ENCODE data around the gene OCIAD2. TPM values are rescaled to one million over a fixed set of nuclear protein-coding genes. Genes with fewer than 3 reads are reported as not detected.

OCIAD2 gene
- total RNA-seq, 1 donor from 2014 or later: 18.9 TPM

GRCh38 chr4:48947731-48948130 lies 41.2 kb upstream of the OCIAD2 start:
- Histone ChIP-seq H3K27me3 (no peaks in the 10 kb centered on the region), H3K4me3 (no peak overlapping the region), H3K4me1 (peaks cover 10% of the 10 kb centered on the region), H3K36me3 (no peaks in the 10 kb centered on the region), H3K27ac (no peak overlapping the region), H3K9me3 (no peaks in the 10 kb centered on the region)
- intact Hi-C loops (cut with DNase I): no loop called here
- TF ChIP-seq CTCF (IDR thresholded peaks at IDR 0.05) (no peak), POLR2AphosphoS5 (IDR thresholded peaks at IDR 0.05; ENCODE audit: insufficient read depth in 1 of 2, low read depth in 1 of 2) (no peak), POLR2A (IDR thresholded peaks at IDR 0.05) (no peak)
- DNase-seq (ENCODE audit: extremely low spot score in 2 of 2): no peak

GRCh38 chr4:48945981-48946380 lies 39.4 kb upstream of the OCIAD2 start:
- DNase-seq (ENCODE audit: extremely low spot score in 2 of 2): no peak
- intact Hi-C loops (cut with DNase I): no loop called here
- Histone ChIP-seq H3K9me3 (no peaks in the 10 kb centered on the region), H3K4me1 (peaks cover 10% of the 10 kb centered on the region), H3K36me3 (no peaks in the 10 kb centered on the region), H3K27me3 (no peaks in the 10 kb centered on the region), H3K27ac (no peak overlapping the region), H3K4me3 (no peak overlapping the region)
- TF ChIP-seq POLR2A (IDR thresholded peaks at IDR 0.05) (no peak), CTCF (IDR thresholded peaks at IDR 0.05) (no peak), POLR2AphosphoS5 (IDR thresholded peaks at IDR 0.05; ENCODE audit: insufficient read depth in 1 of 2, low read depth in 1 of 2) (no peak)

GRCh38 chr4:48944756-48945241 lies 38.2 kb upstream of the OCIAD2 start:
- intact Hi-C loops (cut with DNase I): no loop called here
- Histone ChIP-seq H3K27ac (no peak overlapping the region), H3K4me1 (peaks cover 10% of the 10 kb centered on the region)

GRCh38 chr4:48944252-48944651 lies 37.7 kb upstream of the OCIAD2 start:
- H3K4me1 ChIP-seq: peaks cover 8% of the 10 kb centered on the region

More at GRCh38 chr4:48944756-48945241, 38.2 kb upstream of the OCIAD2 start:
- no peaks in the 10 kb centered on the region for H3K27me3 ChIP-seq
- H3K4me3 ChIP-seq: no peak overlapping the region
- no peaks in the 10 kb centered on the region for H3K36me3 ChIP-seq
- DNase-seq (ENCODE audit: extremely low spot score in 2 of 2): no peak
- no peak for TF ChIP-seq POLR2A (IDR thresholded peaks at IDR 0.05)
- no peak for TF ChIP-seq POLR2AphosphoS5 (IDR thresholded peaks at IDR 0.05; ENCODE audit: insufficient read depth in 1 of 2, low read depth in 1 of 2)
- no peak for TF ChIP-seq CTCF (IDR thresholded peaks at IDR 0.05)
- H3K9me3 ChIP-seq: no peaks in the 10 kb centered on the region

More at GRCh38 chr4:48944252-48944651, 37.7 kb upstream of the OCIAD2 start:
- Histone ChIP-seq H3K9me3 (no peaks in the 10 kb centered on the region), H3K27me3 (no peaks in the 10 kb centered on the region), H3K4me3 (no peak overlapping the region), H3K27ac (no peak overlapping the region), H3K36me3 (no peaks in the 10 kb centered on the region)
- no peak for DNase-seq (ENCODE audit: extremely low spot score in 2 of 2)
- TF ChIP-seq POLR2AphosphoS5 (IDR thresholded peaks at IDR 0.05; ENCODE audit: insufficient read depth in 1 of 2, low read depth in 1 of 2) (no peak), POLR2A (IDR thresholded peaks at IDR 0.05) (no peak), CTCF (IDR thresholded peaks at IDR 0.05) (no peak)
- intact Hi-C loops (cut with DNase I): no loop called here

Measured in vagina (tissue), 2 donors.